Trophoblast cell (in vitro differentiated cells and primary cell): ENCODE data around the gene TRIP10.

Experiments
- DNase-seq, 2 donors: peaks; one replicate each; pipeline ENCODE4 v3.0.0-alpha.2; 2016
- H2AFZ ChIP-seq: 2 replicates; pipeline ENCODE4 v1.6.1; 2013; ENCODE audit warnings: low read length, moderate library complexity, mild to moderate bottlenecking; ENCODE audit not compliant: insufficient read depth, poor library complexity
- H2AK5ac ChIP-seq: 2 replicates; pipeline ENCODE4 v1.6.1; 2013; ENCODE audit warnings: mild to moderate bottlenecking, low read length
- H2BK120ac ChIP-seq: 2 replicates; pipeline ENCODE4 v1.6.1; 2013; ENCODE audit warnings: low read length, mild to moderate bottlenecking, moderate library complexity; ENCODE audit not compliant: insufficient read depth, poor library complexity
- H2BK12ac ChIP-seq: 2 replicates; pipeline ENCODE4 v1.6.1; 2013; ENCODE audit warnings: mild to moderate bottlenecking, low read length, moderate library complexity
- H2BK5ac ChIP-seq: 2 replicates; pipeline ENCODE4 v1.6.1; 2013; ENCODE audit warnings: low read length, low read depth, moderate library complexity, mild to moderate bottlenecking; ENCODE audit not compliant: poor library complexity
- H3K14ac ChIP-seq: 2 replicates; pipeline ENCODE4 v1.6.1; 2013; ENCODE audit warnings: mild to moderate bottlenecking, low read length
- H3K18ac ChIP-seq: 2 replicates; pipeline ENCODE4 v1.6.1; 2013; ENCODE audit warnings: mild to moderate bottlenecking, low read length
- H3K23ac ChIP-seq: 2 replicates; pipeline ENCODE4 v1.6.1; 2013; ENCODE audit warnings: low read length
- H3K27ac ChIP-seq: 2 replicates; pipeline ENCODE4 v1.5.1; 2013; ENCODE audit warnings: low read depth, mild to moderate bottlenecking, inconsistent platforms, low read length, moderate library complexity
- H3K27me3 ChIP-seq: 2 replicates; pipeline ENCODE4 v1.6.1; 2013; ENCODE audit warnings: inconsistent platforms, mild to moderate bottlenecking, low read length, moderate library complexity; ENCODE audit not compliant: insufficient read depth
- H3K36me3 ChIP-seq, 2 experiments: 1 replicate in 1 of 2; 2 replicates in 1 of 2; pipeline ENCODE4 v1.6.1; 2013; ENCODE audit warnings: low read length in 2 of 2, mild to moderate bottlenecking in 2 of 2, moderate library complexity in 1 of 2; ENCODE audit not compliant: insufficient read depth in 2 of 2, control insufficient read depth in 1 of 2
- H3K4ac ChIP-seq: 2 replicates; pipeline ENCODE4 v1.6.1; 2013; ENCODE audit warnings: low read depth, mild to moderate bottlenecking, low read length, moderate library complexity
- H3K4me1 ChIP-seq, 2 experiments: 1 replicate in 1 of 2; 2 replicates in 1 of 2; pipeline ENCODE4 v1.6.1; 2013; ENCODE audit warnings: low read length in 2 of 2, mild to moderate bottlenecking in 2 of 2, moderate library complexity in 1 of 2; ENCODE audit not compliant: insufficient read depth in 2 of 2, control insufficient read depth in 1 of 2
- H3K4me2 ChIP-seq: 2 replicates; pipeline ENCODE4 v1.6.1; 2013; ENCODE audit warnings: inconsistent platforms, mild to moderate bottlenecking, low read length, moderate library complexity
- H3K4me3 ChIP-seq: 2 replicates; pipeline ENCODE4 v1.5.1; 2013; ENCODE audit warnings: mild to moderate bottlenecking, low read depth, low read length, inconsistent platforms
- H3K79me1 ChIP-seq: one replicate; pipeline ENCODE4 v1.6.1; 2013; ENCODE audit warnings: low read length
- H3K79me2 ChIP-seq: 2 replicates; pipeline ENCODE4 v1.6.1; 2013; ENCODE audit warnings: low read length, mild to moderate bottlenecking; ENCODE audit not compliant: control insufficient read depth, insufficient read depth, poor library complexity
- H3K9ac ChIP-seq: 2 replicates; pipeline ENCODE4 v1.6.1; 2013; ENCODE audit warnings: mild to moderate bottlenecking, low read length
- H3K9me3 ChIP-seq: 2 replicates; pipeline ENCODE4 v1.6.1; 2013; ENCODE audit warnings: low read depth, mild to moderate bottlenecking, control low read depth, inconsistent platforms, low read length; ENCODE audit not compliant: insufficient read depth
- H4K12ac ChIP-seq: 2 replicates; pipeline ENCODE4 v1.6.1; 2013; ENCODE audit warnings: low read depth, mild to moderate bottlenecking, low read length, moderate library complexity
- H4K8ac ChIP-seq: 2 replicates; pipeline ENCODE4 v1.6.1; 2013; ENCODE audit warnings: low read depth, mild to moderate bottlenecking, low read length, moderate library complexity
- H4K91ac ChIP-seq: one replicate; pipeline ENCODE4 v1.6.1; 2013; ENCODE audit warnings: low read depth, mild to moderate bottlenecking, low read length, moderate library complexity
- WGBS: extraction: QIAGEN DNeasy Blood & Tissue Kit; methylation state at CpG from one replicate; pipeline ENCODE4 v1.1.7; 2013; ENCODE audit warnings: missing lambda C conversion rate; ENCODE audit not compliant: insufficient read length, insufficient coverage; ENCODE audit errors: extremely low coverage; 5-methylcytosine and 5-hydroxymethylcytosine counted together

Gene TRIP10

GRCh38 chr19:6711605-6712004 lies 27.9 kb upstream of the TRIP10 start:
- Histone ChIP-seq H3K9me3 (peaks cover 6% of the 10 kb centered on the region), H3K9ac (no peak overlapping the region), H4K12ac (no peak overlapping the region), H2BK12ac (no peak overlapping the region), H3K27ac (no peak overlapping the region), H3K36me3 (no peaks in the 10 kb centered on the region), H4K8ac (no peak overlapping the region), H3K4ac (no peak overlapping the region), H3K18ac (no peak overlapping the region), H4K91ac (no peak overlapping the region), H3K4me3 (no peak overlapping the region), H3K79me1 (no peaks in the 10 kb centered on the region), H2AK5ac (no peak overlapping the region), H2AFZ (no peak overlapping the region), H3K27me3 (peaks cover 11% of the 10 kb centered on the region), H3K4me2 (no peak overlapping the region), H3K14ac (no peak overlapping the region), H2BK5ac (no peak overlapping the region), H3K79me2 (no peaks in the 10 kb centered on the region), H2BK120ac (no peak overlapping the region), H3K4me1 (peaks cover 0 to 2% of the 10 kb centered on the region in 2 experiments), H3K23ac (no peak overlapping the region)
- no CpG with 5 or more reads among the region's 10 CpGs for WGBS
- no peak for DNase-seq

- Histone ChIP-seq H3K14ac (no peak overlapping the region), H3K79me1 (no peaks in the 10 kb centered on the region), H4K91ac (no peak overlapping the region), H4K12ac (no peak overlapping the region), H2BK5ac (no peak overlapping the region), H3K4me3 (no peak overlapping the region), H3K4me2 (no peak overlapping the region), H2AFZ (no peak overlapping the region), H2AK5ac (no peak overlapping the region), H3K36me3 (no peaks in the 10 kb centered on the region), H3K9ac (no peak overlapping the region), H4K8ac (no peak overlapping the region), H2BK12ac (no peak overlapping the region), H3K4ac (no peak overlapping the region), H3K18ac (no peak overlapping the region), H3K79me2 (no peaks in the 10 kb centered on the region), H3K27me3 (peaks cover 11% of the 10 kb centered on the region), H3K23ac (no peak overlapping the region), H3K4me1 (peaks cover 0 to 2% of the 10 kb centered on the region in 2 experiments), H3K27ac (no peak overlapping the region), H2BK120ac (no peak overlapping the region), H3K9me3 (peaks cover 7% of the 10 kb centered on the region)
- no CpG with 5 or more reads among the region's 16 CpGs for WGBS
- DNase-seq: no peak
These were observed 27.2 kb upstream of the TRIP10 start for GRCh38 chr19:6712231-6712630.

- H3K27me3 ChIP-seq: peaks cover 11% of the 10 kb centered on the region
- no peak overlapping the region for H2AK5ac ChIP-seq
- H3K9me3 ChIP-seq: peaks cover 13% of the 10 kb centered on the region
- no peak overlapping the region for H3K4me2 ChIP-seq
- H4K8ac ChIP-seq: no peak overlapping the region
- H3K18ac ChIP-seq: no peak overlapping the region
- no peak overlapping the region for H2BK120ac ChIP-seq
- no peak for DNase-seq
- WGBS: no CpG with 5 or more reads among the region's 20 CpGs
- peaks cover 0 to 2% of the 10 kb centered on the region in 2 experiments for H3K4me1 ChIP-seq
- H3K9ac ChIP-seq: no peak overlapping the region
- H3K4me3 ChIP-seq: no peak overlapping the region
- H3K14ac ChIP-seq: no peak overlapping the region
- H3K36me3 ChIP-seq: no peaks in the 10 kb centered on the region
- H4K91ac ChIP-seq: no peak overlapping the region
- H3K27ac ChIP-seq: no peak overlapping the region
- no peak overlapping the region for H2AFZ ChIP-seq
- no peak overlapping the region for H3K4ac ChIP-seq
- H3K23ac ChIP-seq: no peak overlapping the region
- no peak overlapping the region for H2BK5ac ChIP-seq
- no peaks in the 10 kb centered on the region for H3K79me2 ChIP-seq
- H2BK12ac ChIP-seq: no peak overlapping the region
- H4K12ac ChIP-seq: no peak overlapping the region
- no peaks in the 10 kb centered on the region for H3K79me1 ChIP-seq
These were observed 26.5 kb upstream of the TRIP10 start for GRCh38 chr19:6712692-6713670.

GRCh38 chr19:6713773-6714692 lies 25.4 kb upstream of the TRIP10 start:
- H4K12ac ChIP-seq: no peak overlapping the region
- no peak overlapping the region for H3K9ac ChIP-seq
- no peak overlapping the region for H3K27ac ChIP-seq
- no peak overlapping the region for H3K4me2 ChIP-seq
- H2AFZ ChIP-seq: no peak overlapping the region
- H3K18ac ChIP-seq: no peak overlapping the region
- no peak overlapping the region for H4K91ac ChIP-seq
- peaks cover 11% of the 10 kb centered on the region for H3K27me3 ChIP-seq
- H3K9me3 ChIP-seq: peaks cover 13% of the 10 kb centered on the region
- H3K4me3 ChIP-seq: no peak overlapping the region
- no peak overlapping the region for H3K14ac ChIP-seq
- H3K79me1 ChIP-seq: no peaks in the 10 kb centered on the region
- DNase-seq: no peak
- WGBS: no CpG with 5 or more reads among the region's 24 CpGs
- no peak overlapping the region for H3K4ac ChIP-seq
- peaks cover 0 to 2% of the 10 kb centered on the region in 2 experiments for H3K4me1 ChIP-seq
- no peaks in the 10 kb centered on the region for H3K36me3 ChIP-seq
- no peaks in the 10 kb centered on the region for H3K79me2 ChIP-seq
- no peak overlapping the region for H2AK5ac ChIP-seq
- no peak overlapping the region for H4K8ac ChIP-seq
- no peak overlapping the region for H2BK5ac ChIP-seq
- H2BK120ac ChIP-seq: no peak overlapping the region
- no peak overlapping the region for H2BK12ac ChIP-seq
- H3K23ac ChIP-seq: no peak overlapping the region
